BJ (cell line): ENCODE data around the gene ASAP2. TPM values are rescaled to one million over a fixed set of nuclear protein-coding genes. Genes with fewer than 3 reads are reported as not detected.

Source experiments
- CTCF ChIA-PET: fragments of 350-600 bp; formaldehyde crosslinking; extraction: SDS; loops from one replicate; lab custom pipeline; 2021; ENCODE audit warnings: antibody characterized with exemption, inconsistent platforms; lab: Yijun Ruan, JAX
- POLR2A ChIA-PET: fragments of 300-600 bp; sonication (Branson Sonifier 250); formaldehyde crosslinking; extraction: SDS; loops from one replicate; lab custom pipeline; 2021; ENCODE audit warnings: antibody characterized with exemption; lab: Charles Lee
- DNase-seq: peaks from one replicate; pipeline ENCODE4 v3.0.0-alpha.2; 2011; ENCODE audit warnings: low read depth
- H3K27me3 ChIP-seq: 2 replicates; pipeline ENCODE4 v1.6.0; 2011; ENCODE audit warnings: low read length; ENCODE audit not compliant: control insufficient read depth, insufficient read depth
- H3K36me3 ChIP-seq: 2 replicates; pipeline ENCODE4 v1.5.1; 2011; ENCODE audit warnings: low read length; ENCODE audit not compliant: control insufficient read depth, insufficient read depth
- H3K4me3 ChIP-seq: 2 replicates; pipeline ENCODE4 v1.5.1; 2011; ENCODE audit warnings: low read depth, mild to moderate bottlenecking, control low read depth, low read length
- CTCF ChIP-seq: IDR thresholded peaks from 2 replicates; pipeline ENCODE4 v1.5.1; 2011; ENCODE audit warnings: low read depth, mild to moderate bottlenecking, control low read depth, inconsistent platforms, low read length, moderate library complexity; ENCODE audit not compliant: insufficient read depth
- polyA plus RNA-seq: library from polyadenylated mRNA; depleted of rRNA; stranded (reverse); fragments of >200 nt; gene quantifications from 2 replicates; pipeline ENCODE4 v1.2.3, GENCODE V29; 2011

ASAP2 gene
- polyA plus RNA-seq, 1 experiment, result 14.1 TPM

GRCh38 chr2:9354318-9354717 lies 147.7 kb downstream of the ASAP2 start:
- Histone ChIP-seq H3K36me3 (peaks cover 23% of the 10 kb centered on the region), H3K4me3 (no peak overlapping the region), H3K27me3 (no peaks in the 10 kb centered on the region)
- TF ChIP-seq CTCF, result no peak
- CTCF ChIA-PET, result interaction anchor here (1.4 kb wide), 1 partner anchor 211 kb away, joined by 3 read pairs; no protein-coding TSS in a partner anchor
- DNase-seq, result no peak
- POLR2A ChIA-PET, result no interaction called here

- Histone ChIP-seq H3K27me3 (no peaks in the 10 kb centered on the region), H3K4me3 (no peak overlapping the region), H3K36me3 (peaks cover 24% of the 10 kb centered on the region)
- TF ChIP-seq CTCF, result no peak
- POLR2A ChIA-PET, result no interaction called here
- no peak for DNase-seq
- CTCF ChIA-PET, result interaction anchor here (0.6 to 1.4 kb wide), 3 partner anchors 16 to 236 kb away, joined by 3 to 5 read pairs (median 4); no protein-coding TSS in a partner anchor
Measured at GRCh38 chr2:9355270-9355669, 148.7 kb downstream of the ASAP2 start.

- POLR2A ChIA-PET, result no interaction called here
- TF ChIP-seq CTCF, result no peak
- Histone ChIP-seq H3K36me3 (peaks cover 23% of the 10 kb centered on the region), H3K27me3 (no peaks in the 10 kb centered on the region), H3K4me3 (no peak overlapping the region)
- CTCF ChIA-PET, result interaction anchor here (0.6 to 1.4 kb wide), 4 partner anchors 12 to 237 kb away, joined by 3 to 5 read pairs (median 4); no protein-coding TSS in a partner anchor
- DNase-seq, result no peak
Measured at GRCh38 chr2:9355716-9356115, 149.1 kb downstream of the ASAP2 start.

- no peak for TF ChIP-seq CTCF
- H3K27me3 ChIP-seq, result no peaks in the 10 kb centered on the region
- no peak overlapping the region for H3K4me3 ChIP-seq
- ChIA-PET POLR2A (no interaction called here), CTCF (interaction anchor here (1.0 to 1.4 kb wide), 3 partner anchors 11 to 213 kb away, joined by 3 to 5 read pairs (median 4); no protein-coding TSS in a partner anchor)
- peaks cover 20% of the 10 kb centered on the region for H3K36me3 ChIP-seq
- DNase-seq, result no peak
Measured at GRCh38 chr2:9356261-9356660, 149.6 kb downstream of the ASAP2 start.

GRCh38 chr2:9358846-9359245 lies 152.2 kb downstream of the ASAP2 start:
- peaks cover 14% of the 10 kb centered on the region for H3K36me3 ChIP-seq
- POLR2A ChIA-PET, result no interaction called here
- DNase-seq, result no peak
- no peak for TF ChIP-seq CTCF
- no peak overlapping the region for H3K4me3 ChIP-seq
- CTCF ChIA-PET, result interaction anchor here (0.6 to 2.4 kb wide), 2 partner anchors 12 to 129 kb away, joined by 3 to 9 read pairs; no protein-coding TSS in a partner anchor
- no peaks in the 10 kb centered on the region for H3K27me3 ChIP-seq
